DND-41 (cell line): ENCODE results near the gene DOLPP1.
"Not testable (repeated sequence)": the region's sequence is repeated elsewhere in the genome, so short reads cannot be mapped to it uniquely, and the experiment has no call there.

Source experiments
- ATAC-seq: fragments of 200-7000 bp; cut with Tn5 transposase; 3 replicates; pipeline ENCODE4 v1.9.1; 2021; ENCODE audit warnings: low read depth; ENCODE audit not compliant: insufficient read depth
- DNase-seq: peaks from one replicate; pipeline ENCODE4 v3.0.0-alpha.2; 2020
- H2AFZ ChIP-seq: 2 replicates; pipeline ENCODE4 v1.6.0; 2012; ENCODE audit warnings: low read depth, low read length
- H3K27ac ChIP-seq: 2 replicates; pipeline ENCODE4 v1.5.1; 2012; ENCODE audit warnings: low read length, inconsistent platforms
- H3K27me3 ChIP-seq: fragments of 200-600 bp; sonication (generic); 2 replicates; pipeline ENCODE4 v1.6.0; 2012; ENCODE audit warnings: low read length, mild to moderate bottlenecking, inconsistent platforms; ENCODE audit not compliant: insufficient read depth, poor library complexity
- H3K36me3 ChIP-seq: 2 replicates; pipeline ENCODE4 v1.5.1; 2012; ENCODE audit warnings: low read length, inconsistent platforms; ENCODE audit not compliant: insufficient read depth
- H3K4me1 ChIP-seq: 2 replicates; pipeline ENCODE4 v1.5.1; 2012; ENCODE audit warnings: mild to moderate bottlenecking, low read length; ENCODE audit not compliant: insufficient read depth
- H3K4me2 ChIP-seq: 2 replicates; pipeline ENCODE4 v1.6.0; 2012; ENCODE audit warnings: mild to moderate bottlenecking, moderate library complexity, low read length, inconsistent platforms; ENCODE audit not compliant: insufficient read depth
- H3K4me3 ChIP-seq, 2 experiments: fragments of 200-600 bp in 1 of 2; shearing (Covaris generic) in 1 of 2; 2 replicates each; pipeline ENCODE4 v1.5.1; 2012 to 2016; ENCODE audit warnings: inconsistent platforms in 2 of 2, low read length in 2 of 2, mild to moderate bottlenecking in 2 of 2, low read depth in 1 of 2, moderate library complexity in 1 of 2
- H3K79me2 ChIP-seq: 2 replicates; pipeline ENCODE4 v1.6.0; 2012; ENCODE audit warnings: low read length, inconsistent platforms; ENCODE audit not compliant: insufficient read depth
- H3K9ac ChIP-seq: 2 replicates; pipeline ENCODE4 v1.6.0; 2012; ENCODE audit warnings: low read depth, mild to moderate bottlenecking, inconsistent platforms, low read length, moderate library complexity
- H3K9me3 ChIP-seq: 2 replicates; pipeline ENCODE4 v1.5.1; 2012; ENCODE audit warnings: low read length, moderate library complexity, mild to moderate bottlenecking, inconsistent platforms; ENCODE audit not compliant: insufficient read depth, severe bottlenecking
- H4K20me1 ChIP-seq: 2 replicates; pipeline ENCODE4 v1.6.0; 2012; ENCODE audit warnings: low read length; ENCODE audit not compliant: insufficient read depth
- CTCF ChIP-seq: IDR thresholded peaks from 2 replicates; pipeline ENCODE4 v1.5.1; 2012; ENCODE audit warnings: borderline replicate concordance, low read length, moderate library complexity, mild to moderate bottlenecking; ENCODE audit not compliant: poor library complexity, severe bottlenecking; ENCODE audit errors: extremely low read depth
- EZH2 ChIP-seq: IDR thresholded peaks from 3 replicates; pipeline ENCODE4 v1.6.1; 2012; ENCODE audit warnings: borderline replicate concordance, low read depth, mild to moderate bottlenecking, moderate library complexity, low read length, inconsistent platforms; ENCODE audit not compliant: severe bottlenecking

Gene DOLPP1

GRCh38 chr9:129126749-129127618 lies 46.1 kb downstream of the DOLPP1 start:
- no peaks in the 10 kb centered on the region for H3K4me1 ChIP-seq
- no peak overlapping the region for H2AFZ ChIP-seq
- H3K4me2 ChIP-seq, result no peak overlapping the region
- no peak overlapping the region for H3K4me3 ChIP-seq
- no peak overlapping the region for H3K9ac ChIP-seq
- no peak for ATAC-seq
- peaks cover 6% of the 10 kb centered on the region; the same call in 1 of the 2 replicates for H3K79me2 ChIP-seq
- no peaks in the 10 kb centered on the region for H3K27me3 ChIP-seq
- H4K20me1 ChIP-seq, result peaks cover 12% of the 10 kb centered on the region
- H3K9me3 ChIP-seq, result no peaks in the 10 kb centered on the region
- H3K36me3 ChIP-seq, result peaks cover 77% of the 10 kb centered on the region
- H3K27ac ChIP-seq, result no peak overlapping the region
- no peak for DNase-seq
- TF ChIP-seq EZH2, result no peak

- H3K79me2 ChIP-seq, result peaks cover 6% of the 10 kb centered on the region; the same call in 1 of the 2 replicates
- DNase-seq (no peak), ATAC-seq (no peak)
- no peak overlapping the region for H3K9ac ChIP-seq
- H3K27me3 ChIP-seq, result no peaks in the 10 kb centered on the region
- no peak overlapping the region for H3K4me3 ChIP-seq
- no peak overlapping the region for H3K4me2 ChIP-seq
- no peaks in the 10 kb centered on the region for H3K9me3 ChIP-seq
- TF ChIP-seq CTCF (no peak), EZH2 (no peak)
- peaks cover 81% of the 10 kb centered on the region for H3K36me3 ChIP-seq
- H3K4me1 ChIP-seq, result no peaks in the 10 kb centered on the region
- no peak overlapping the region for H2AFZ ChIP-seq
- H4K20me1 ChIP-seq, result peaks cover 12% of the 10 kb centered on the region
- no peak overlapping the region for H3K27ac ChIP-seq
Observed at GRCh38 chr9:129128689-129129088, 47.8 kb downstream of the DOLPP1 start.

GRCh38 chr9:129130271-129130670 lies 49.4 kb downstream of the DOLPP1 start:
- not testable (repeated sequence) for DNase-seq, H3K27me3 ChIP-seq, ATAC-seq, H3K4me3 ChIP-seq, H3K9ac ChIP-seq, H3K79me2 ChIP-seq, H3K4me1 ChIP-seq, H2AFZ ChIP-seq, H3K4me2 ChIP-seq, H3K9me3 ChIP-seq, H3K27ac ChIP-seq, H4K20me1 ChIP-seq
- H3K36me3 ChIP-seq, result peaks cover 84% of the 10 kb centered on the region

- TF ChIP-seq CTCF (no peak), EZH2 (no peak)
- Histone ChIP-seq H2AFZ (no peak overlapping the region), H3K9ac (no peak overlapping the region)
Observed at GRCh38 chr9:129130791-129131190, 49.9 kb downstream of the DOLPP1 start.

More at GRCh38 chr9:129130791-129131190, 49.9 kb downstream of the DOLPP1 start:
- Histone ChIP-seq H3K4me2 (no peak overlapping the region), H3K4me1 (no peaks in the 10 kb centered on the region), H3K9me3 (no peaks in the 10 kb centered on the region), H3K36me3 (peaks cover 83% of the 10 kb centered on the region), H3K4me3 (no peak overlapping the region), H3K27ac (no peak overlapping the region), H4K20me1 (peaks cover 7% of the 10 kb centered on the region), H3K79me2 (no peaks in the 10 kb centered on the region), H3K27me3 (no peaks in the 10 kb centered on the region)
- DNase-seq, result no peak
- no peak for ATAC-seq
